Measurements from ENCODE around the gene CNN3. TPM values are rescaled to one million over a fixed set of nuclear protein-coding genes. Genes with fewer than 3 reads are reported as not detected.
"Not testable (repeated sequence)": the region's sequence is repeated elsewhere in the genome, so short reads cannot be mapped to it uniquely, and the experiment has no call there.

Gene CNN3
- total RNA-seq, 1 experiment from 2014 or later = 227 TPM

DNA sequence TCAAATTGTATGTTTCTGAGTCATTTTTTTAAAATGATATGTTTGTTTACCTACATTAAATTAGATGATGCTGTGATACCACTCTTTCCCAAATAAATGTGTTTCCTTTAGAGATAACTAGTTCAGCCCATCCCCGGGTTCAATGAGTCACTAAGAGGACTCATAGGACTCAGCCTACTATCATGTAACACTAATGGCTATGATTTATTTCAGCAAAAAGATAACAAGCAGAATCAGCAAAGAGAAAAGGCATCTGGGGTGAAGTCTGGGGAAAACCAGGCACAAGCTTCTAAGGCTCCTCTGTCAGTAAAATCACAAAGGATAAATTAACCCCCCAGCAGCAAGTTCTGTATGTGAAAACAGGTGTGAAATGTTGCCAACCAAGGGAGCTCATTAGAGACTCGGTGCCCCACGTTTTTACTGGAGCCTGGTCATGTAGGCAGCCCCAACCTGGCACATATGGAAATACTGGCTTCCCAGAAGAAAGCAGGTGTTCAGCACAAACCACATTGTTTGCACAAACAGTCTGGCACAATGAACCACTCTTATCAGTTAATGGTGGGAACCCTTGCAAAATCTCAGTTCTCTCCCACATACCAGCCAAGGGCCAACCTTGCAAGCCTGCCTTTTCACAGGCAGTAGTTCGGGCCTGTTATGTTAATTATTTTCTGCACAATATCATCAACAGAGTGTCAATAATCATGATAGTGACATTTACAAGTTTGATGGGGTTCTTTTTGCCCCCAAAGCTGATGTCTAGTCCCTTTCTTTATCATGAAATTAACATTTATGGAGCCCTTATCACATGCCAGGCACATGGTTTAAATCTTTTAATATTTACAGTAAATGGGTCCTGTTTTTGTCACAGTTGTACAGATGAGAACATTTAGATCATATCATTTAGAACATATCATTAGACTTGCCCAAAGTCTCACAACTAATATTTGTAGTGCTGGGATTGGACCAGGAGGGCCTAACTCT, 23.1 kb upstream of the CNN3 start:
- peak; percentile 97 for DNase-seq (ENCODE audit: low spot score)

- DNase-seq (ENCODE audit: low spot score) = no peak
Measured at GRCh38 chr1:94947437-94947836, 20.5 kb upstream of the CNN3 start.

GRCh38 chr1:94946886-94947285, 20.0 kb upstream of the CNN3 start:
- DNase-seq (ENCODE audit: low spot score) = no peak

GRCh38 chr1:94942171-94943128, 15.5 kb upstream of the CNN3 start:
- no peak for DNase-seq (ENCODE audit: low spot score)

GRCh38 chr1:94941480-94941879, 14.6 kb upstream of the CNN3 start:
- DNase-seq (ENCODE audit: low spot score) = not testable (repeated sequence)

GRCh38 chr1:94940738-94941137, 13.8 kb upstream of the CNN3 start:
- no peak for DNase-seq (ENCODE audit: low spot score)

GRCh38 chr1:94937820-94938219, 10.9 kb upstream of the CNN3 start:
- no peak for DNase-seq (ENCODE audit: low spot score)

DNA sequence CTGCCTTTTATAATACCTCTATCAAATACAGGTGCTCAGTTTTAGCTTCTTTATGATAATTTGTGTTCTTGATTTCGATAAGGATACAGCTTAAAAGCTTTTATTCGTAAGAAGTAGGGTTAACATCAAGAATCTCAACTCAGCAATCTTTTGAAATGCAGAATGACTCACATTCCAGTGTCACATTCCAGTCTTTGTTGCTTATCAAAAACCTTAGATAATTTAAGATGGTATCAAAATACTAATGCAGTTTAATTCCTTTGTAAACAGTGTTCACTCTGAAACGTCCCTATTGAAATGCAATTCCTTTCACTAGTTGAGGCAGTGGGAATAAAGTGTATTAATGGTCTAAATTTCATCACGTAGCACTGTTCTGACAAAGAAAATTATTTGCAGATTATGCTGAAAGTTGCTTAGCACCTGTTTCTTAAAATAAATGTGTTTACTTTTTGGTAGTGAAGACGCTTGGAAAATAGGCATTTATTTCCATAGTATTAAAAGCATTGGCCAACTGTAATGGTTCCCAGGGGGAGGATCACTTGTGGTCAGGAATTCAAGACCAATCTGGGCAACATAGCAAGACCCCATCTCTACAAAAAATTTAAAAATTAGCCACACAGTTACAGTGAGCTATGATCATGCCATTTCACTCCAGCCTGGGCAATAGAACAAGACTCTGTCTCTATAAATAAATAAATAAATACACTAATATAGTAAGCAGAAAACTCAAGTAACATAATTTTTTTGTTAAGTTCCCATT, 10.1 kb upstream of the CNN3 start:
- peak; percentile 47 for DNase-seq (ENCODE audit: low spot score)

GRCh38 chr1:94935476-94935875, 8.6 kb upstream of the CNN3 start:
- no peak for DNase-seq (ENCODE audit: low spot score)

GRCh38 chr1:94935034-94935433, 8.1 kb upstream of the CNN3 start:
- no peak for DNase-seq (ENCODE audit: low spot score)

DNA sequence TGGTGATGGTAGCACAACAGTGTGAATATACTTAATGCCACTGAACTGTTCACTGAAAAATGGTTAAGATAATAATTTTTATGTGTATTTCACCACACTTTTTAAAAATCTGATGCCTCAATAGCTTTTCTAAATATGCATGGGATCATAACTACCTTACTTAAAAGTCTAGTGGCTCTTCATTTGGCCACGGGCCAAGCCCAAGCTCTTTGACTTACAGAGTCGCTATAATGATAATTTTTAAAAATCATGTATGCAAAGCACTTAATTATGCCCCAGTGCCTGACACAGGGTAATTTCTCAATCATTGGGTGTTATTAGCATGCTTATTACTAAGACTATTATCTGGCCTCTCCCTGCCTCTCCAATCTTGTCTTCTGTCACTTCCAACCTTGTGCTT, 7.6 kb upstream of the CNN3 start:
- DNase-seq (ENCODE audit: low spot score) = no peak

DNA sequence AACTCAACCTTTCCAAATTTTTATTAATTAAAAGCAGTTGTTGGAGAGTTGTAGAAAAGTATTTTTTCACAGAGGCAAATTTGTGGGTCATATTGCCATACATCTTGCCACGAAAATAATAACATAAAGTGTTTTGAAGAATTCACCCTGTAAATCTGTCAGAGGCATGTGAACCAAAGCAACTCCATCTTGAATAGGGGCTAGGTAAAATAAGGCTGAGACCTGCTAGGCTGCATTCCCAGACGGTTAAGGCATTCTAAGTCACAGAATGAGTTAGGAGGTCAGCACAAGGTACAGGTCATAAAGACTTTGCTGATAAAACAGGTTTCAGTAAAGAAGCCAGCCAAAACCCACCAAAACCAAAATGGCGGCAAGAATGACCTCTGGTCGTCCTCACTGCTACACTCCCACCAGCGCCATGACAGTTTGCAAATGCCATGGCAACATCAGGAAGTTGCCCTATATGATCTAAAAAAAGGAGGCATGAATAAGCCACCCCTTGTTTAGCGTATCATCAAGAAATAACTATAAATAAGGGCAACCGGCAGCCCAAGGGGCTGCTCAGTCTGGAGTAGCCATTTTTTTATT, 4.4 kb upstream of the CNN3 start:
- DNase-seq (ENCODE audit: low spot score) = no peak

DNA sequence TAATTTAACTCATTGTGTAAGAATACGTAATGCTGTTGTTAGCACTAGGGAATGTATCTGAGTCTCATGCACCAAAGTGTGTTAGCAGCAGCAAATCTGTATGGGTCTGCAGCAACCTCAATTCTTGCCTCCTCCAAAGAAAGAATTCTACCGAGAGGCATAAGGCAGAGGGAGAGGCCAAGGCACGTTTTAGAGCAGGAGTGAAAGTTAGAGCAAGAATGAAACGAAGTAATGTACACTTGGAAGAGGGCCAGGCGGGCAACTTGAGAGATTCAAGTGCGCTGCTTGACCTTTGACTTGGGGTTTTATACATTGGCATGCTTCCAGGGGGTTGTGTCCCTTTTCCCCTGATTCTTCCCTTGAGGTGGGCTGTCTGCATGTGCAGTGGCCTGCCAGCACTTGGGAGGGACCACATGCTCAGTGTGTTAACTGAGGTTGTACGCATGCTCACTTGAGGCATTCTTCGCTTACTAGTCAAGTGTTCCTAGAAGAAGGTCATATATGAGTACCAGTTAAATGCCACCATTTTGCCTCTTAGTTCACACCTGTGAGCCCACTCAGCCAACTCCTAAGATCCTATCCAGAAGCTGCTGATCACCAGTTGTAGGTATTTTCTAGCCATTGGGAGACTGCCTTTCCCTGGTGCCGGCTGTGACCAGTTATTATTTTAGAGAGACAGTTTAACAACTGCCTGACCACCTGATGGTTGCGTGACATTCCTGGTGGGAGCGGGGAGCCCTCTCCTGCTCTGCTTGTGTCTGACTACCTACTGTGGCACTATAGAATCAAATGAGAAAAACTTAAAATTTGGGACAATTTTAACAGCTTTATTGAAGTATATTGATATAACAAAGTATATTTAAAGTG, 2.7 kb upstream of the CNN3 start:
- DNase-seq (ENCODE audit: low spot score) = no peak

DNA sequence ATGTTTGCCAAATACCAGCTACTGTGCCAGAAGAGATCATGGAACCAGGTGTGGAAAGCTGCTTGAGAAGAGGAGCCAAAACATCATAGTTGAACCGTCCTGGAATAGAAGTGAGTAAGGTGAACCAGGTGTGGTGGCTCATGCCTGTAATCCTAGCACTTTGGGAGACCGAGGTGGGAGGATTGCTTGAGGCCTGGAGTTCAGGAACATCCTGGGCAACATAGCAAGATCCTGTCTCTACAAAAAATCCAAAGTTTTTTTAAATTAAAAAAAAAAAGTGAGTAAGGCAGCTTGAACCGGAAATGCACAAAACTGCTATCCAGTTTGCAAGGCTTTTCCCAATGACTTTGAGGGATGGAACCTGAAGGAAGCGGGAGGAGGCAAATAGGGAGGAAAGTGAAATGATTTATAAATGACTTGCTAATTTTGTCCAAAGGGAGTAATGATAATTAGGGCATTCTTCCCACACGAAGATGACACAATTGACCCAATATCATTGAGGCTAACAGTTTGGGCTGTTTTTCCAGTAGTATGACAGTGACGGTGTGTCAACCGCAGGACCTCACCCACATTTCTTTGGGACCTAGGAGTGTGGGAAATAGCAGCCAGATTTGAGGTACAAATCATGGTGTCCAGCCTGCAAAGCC, 1.5 kb upstream of the CNN3 start:
- no peak for DNase-seq (ENCODE audit: low spot score)

DNA sequence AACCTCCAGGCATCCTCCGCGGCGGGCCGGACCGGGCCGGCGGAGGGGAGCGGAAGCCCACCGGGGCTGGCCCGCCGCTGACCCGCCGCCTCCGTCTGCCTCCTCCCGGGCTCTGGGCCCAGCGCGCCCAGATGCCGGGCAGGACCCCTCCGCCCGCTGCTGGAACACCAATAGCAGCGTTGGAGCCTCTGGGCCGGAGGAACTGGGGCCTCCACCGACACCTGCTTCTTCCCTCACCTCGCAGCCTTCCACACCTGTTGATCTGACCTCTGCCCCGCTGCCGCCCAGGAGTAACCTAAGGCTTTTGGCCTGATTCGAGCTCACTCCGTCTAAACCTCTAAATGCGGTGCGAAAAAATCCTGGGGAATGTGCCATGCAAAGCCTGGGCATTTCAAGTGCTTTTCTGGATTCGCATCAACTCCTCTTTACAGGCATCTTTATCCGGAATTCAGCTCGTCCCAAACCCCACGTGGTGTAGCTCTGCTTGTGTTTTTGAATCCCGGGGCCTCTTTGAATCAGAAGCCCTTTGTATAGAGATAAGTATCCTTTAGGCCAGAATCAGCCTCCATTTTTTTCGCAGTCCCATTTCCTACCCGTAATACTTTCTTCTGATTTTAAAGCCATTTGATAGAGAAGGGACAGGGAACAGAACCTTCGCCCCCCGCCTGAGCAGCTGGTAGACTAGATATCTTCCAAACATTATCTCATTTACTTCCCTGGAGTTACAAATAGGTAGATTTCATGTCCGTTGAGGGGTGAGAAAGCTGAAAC, 680 bp upstream of the CNN3 start:
- DNase-seq (ENCODE audit: low spot score) = peak; percentile 32

DNA sequence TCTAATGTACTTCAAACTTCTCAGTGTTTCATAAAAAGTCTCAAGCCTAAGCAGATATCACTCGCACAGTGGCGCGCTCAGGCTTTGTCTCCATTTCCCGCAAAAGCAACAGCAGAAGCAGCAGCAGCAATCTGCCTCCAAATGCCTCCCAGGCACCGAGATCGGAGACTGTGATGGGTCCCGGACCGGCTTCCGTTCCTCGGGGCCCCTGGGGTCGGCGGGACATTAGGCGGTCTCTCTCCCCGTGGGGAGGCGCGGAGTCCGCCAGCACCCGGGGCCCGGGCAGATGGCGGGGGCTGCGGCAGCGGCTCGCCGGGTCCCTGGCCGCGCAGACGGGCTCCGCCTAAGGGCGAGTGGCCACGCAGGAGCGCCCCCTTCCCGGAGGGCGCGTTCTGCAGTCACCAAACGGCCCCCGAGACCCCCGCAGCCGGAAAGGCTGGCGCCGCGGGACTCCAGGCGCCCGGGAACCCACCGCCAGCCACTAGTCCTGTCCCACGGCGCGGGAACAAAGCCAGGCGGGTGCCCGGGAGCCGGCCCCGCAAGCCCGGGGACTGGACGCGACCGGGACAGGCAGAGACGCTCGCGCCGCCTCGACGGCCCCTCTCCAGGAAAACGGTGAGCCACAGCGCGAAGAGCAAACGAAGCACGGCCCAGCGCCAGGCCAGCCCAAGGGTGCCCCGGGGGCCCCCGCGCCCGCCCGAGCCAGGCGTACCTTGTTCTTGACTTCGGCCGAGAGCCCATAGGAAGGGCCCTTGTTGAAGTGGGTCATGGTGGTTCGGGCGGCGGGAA, 590 bp downstream of the CNN3 start:
- peak; percentile 21 for DNase-seq (ENCODE audit: low spot score)

DNA sequence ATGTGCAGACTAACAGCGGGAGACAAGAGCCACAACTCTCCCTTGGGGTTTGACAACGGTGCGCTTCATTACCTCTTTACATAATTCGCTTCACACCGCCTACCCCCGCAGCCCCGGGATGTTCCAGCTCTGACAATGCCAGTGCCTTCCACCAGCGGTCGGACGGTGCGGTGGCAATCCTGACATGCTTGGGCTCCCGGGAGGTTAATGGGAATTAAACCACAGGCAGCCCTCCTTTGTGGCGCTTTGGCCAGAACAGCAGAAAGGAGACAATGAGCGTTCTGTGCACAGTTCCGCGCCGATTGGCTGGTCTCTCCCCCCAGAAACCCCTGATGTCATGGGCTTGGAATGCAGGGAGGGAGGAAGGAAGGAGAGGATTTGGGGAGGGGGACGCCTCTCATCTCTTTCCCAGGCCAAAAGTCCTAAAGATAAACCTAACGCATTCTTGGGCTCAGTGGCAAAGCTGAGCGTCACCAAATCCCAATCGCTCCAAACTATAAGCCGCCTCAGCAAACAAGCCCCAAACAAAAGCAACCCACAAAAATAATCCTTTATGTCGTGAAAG, 1.3 kb downstream of the CNN3 start:
- DNase-seq (ENCODE audit: low spot score) = peak; percentile 86

DNA sequence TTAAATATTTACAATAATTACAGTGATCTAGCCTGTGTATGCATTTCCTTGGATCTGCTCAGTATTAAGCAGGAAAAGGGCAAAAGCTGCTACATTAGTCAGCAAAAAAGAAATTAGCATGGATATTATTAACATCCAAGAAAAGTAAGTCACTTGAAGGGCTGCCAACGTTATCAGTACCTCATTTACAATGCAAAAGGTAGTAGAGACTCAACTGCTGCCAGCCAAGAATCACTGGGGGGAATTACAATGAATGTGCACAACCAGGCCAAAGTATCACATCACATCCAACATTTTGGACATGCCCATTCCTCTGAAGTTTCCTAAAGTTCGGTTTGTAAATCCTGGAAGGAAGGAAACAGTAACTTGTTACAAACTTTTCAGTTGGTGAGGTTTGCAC, 1.9 kb downstream of the CNN3 start:
- DNase-seq (ENCODE audit: low spot score) = peak; percentile 25

Data from A172 (cell line).